Ishikawa (cell line): Measurements from ENCODE around the gene CHST6.

ENCODE experiments used
- CEBPB ChIP-seq: IDR thresholded peaks from 2 replicates; pipeline ENCODE4 v1.6.1; 2012
- CREB1 ChIP-seq: IDR thresholded peaks from 2 replicates; pipeline ENCODE4 v1.6.1; 2012; ENCODE audit warnings: low read depth
- EGR1 ChIP-seq: IDR thresholded peaks from 2 replicates; pipeline ENCODE4 v1.6.1; 2012
- EP300 ChIP-seq: IDR thresholded peaks from 2 replicates; pipeline ENCODE4 v1.6.1; 2012; ENCODE audit warnings: borderline replicate concordance
- FOXM1 ChIP-seq: IDR thresholded peaks from 2 replicates; pipeline ENCODE4 v1.6.1; 2012; ENCODE audit warnings: low read depth, borderline replicate concordance
- MAX ChIP-seq: IDR thresholded peaks from 2 replicates; pipeline ENCODE4 v1.6.1; 2012
- NFIC ChIP-seq: IDR thresholded peaks from 2 replicates; pipeline ENCODE4 v1.6.1; 2012
- REST ChIP-seq: IDR thresholded peaks from 2 replicates; pipeline ENCODE4 v1.6.1; 2012; ENCODE audit warnings: low read depth, mild to moderate bottlenecking
- TAF1 ChIP-seq: IDR thresholded peaks from 2 replicates; pipeline ENCODE4 v1.6.1; 2012; ENCODE audit warnings: low read depth, mild to moderate bottlenecking
- TCF12 ChIP-seq: IDR thresholded peaks from 2 replicates; pipeline ENCODE4 v1.6.1; 2012; ENCODE audit warnings: low read depth
- TEAD4 ChIP-seq: IDR thresholded peaks from 2 replicates; pipeline ENCODE4 v1.6.1; 2012
- USF1 ChIP-seq: IDR thresholded peaks from 2 replicates; pipeline ENCODE4 v1.6.1; 2012
- YY1 ChIP-seq: IDR thresholded peaks from 2 replicates; pipeline ENCODE4 v1.6.1; 2012; ENCODE audit warnings: low read depth
- ZBTB7A ChIP-seq: IDR thresholded peaks from 2 replicates; pipeline ENCODE4 v1.6.1; 2012; ENCODE audit warnings: low read depth

- no peak for TF ChIP-seq TAF1
- TF ChIP-seq REST, result no peak
- TF ChIP-seq YY1, result no peak
- no peak for TF ChIP-seq CREB1
- no peak for TF ChIP-seq MAX
- TF ChIP-seq NFIC, result no peak
- no peak for TF ChIP-seq TCF12
- TF ChIP-seq CEBPB, result no peak
- no peak for TF ChIP-seq FOXM1
- no peak for TF ChIP-seq EP300
- TF ChIP-seq USF1, result no peak
- TF ChIP-seq TEAD4, result no peak
- no peak for TF ChIP-seq EGR1
- TF ChIP-seq ZBTB7A, result no peak
Measured at GRCh38 chr16:75423723-75424104, 71.5 kb downstream of the CHST6 start.
